GM12878 (cell line): Measurements from ENCODE around the gene ZIC1. TPM values are rescaled to one million over a fixed set of nuclear protein-coding genes. Genes with fewer than 3 reads are reported as not detected.

Experiments
- ATAC-seq: fragments of 200-7000 bp; cut with Tn5 transposase; 3 replicates; pipeline ENCODE4 v1.9.1; 2020; ENCODE audit warnings: mild to moderate bottlenecking, moderate library complexity
- BruUV-seq: library from RNA; stranded (reverse); fragments of 400-500 nt; replicated peaks from 2 replicates; lab custom pipeline; 2021; lab: Mats Ljungman, UMichigan
- CTCF ChIA-PET: fragments of 300-600 bp; sonication (Branson Sonifier 250); formaldehyde crosslinking; extraction: SDS; loops from one replicate; lab custom pipeline; 2021; ENCODE audit warnings: inconsistent platforms; lab: Yijun Ruan, JAX
- POLR2A ChIA-PET: fragments of 350-600 bp; formaldehyde crosslinking; extraction: SDS; loops from one replicate; lab custom pipeline; 2021; ENCODE audit warnings: inconsistent platforms; lab: Charles Lee
- RAD21 ChIA-PET: fragments of 300-600 bp; sonication (Branson Sonifier 250); formaldehyde crosslinking; loops from one replicate; lab custom pipeline; 2023; ENCODE audit warnings: antibody characterized with exemption; ENCODE audit not compliant: unreplicated experiment; lab: Charles Lee
- SMC1A ChIA-PET: fragments of 300-600 bp; sonication (Branson Sonifier 250); formaldehyde crosslinking; loops from one replicate; lab custom pipeline; 2023; ENCODE audit not compliant: unreplicated experiment, uncharacterized antibody; lab: Charles Lee
- DNase-seq: peaks from one replicate; pipeline ENCODE4 v3.0.0-alpha.2; 2011; ENCODE audit warnings: low read depth, low spot score
- FAIRE-seq: peaks from 3 replicates; lab custom pipeline; 2011; peaks lifted over from hg19 to GRCh38; lab: Jason Lieb, UNC
- H2AFZ ChIP-seq: 2 replicates; pipeline ENCODE4 v1.6.0; 2011; ENCODE audit warnings: low read depth, low read length, control low read depth; ENCODE audit not compliant: control insufficient read depth
- H3K27ac ChIP-seq: 2 replicates; pipeline ENCODE4 v1.5.1; 2011; ENCODE audit warnings: control low read depth; ENCODE audit not compliant: control insufficient read depth, insufficient read depth
- H3K27me3 ChIP-seq, 2 experiments: replicated peaks in 1 of 2; 2 replicates each; pipeline versions ENCODE4 v1.6.0 to v1.6.1; 2011; ENCODE audit warnings: low read length in 1 of 2; ENCODE audit not compliant: control insufficient read depth in 2 of 2, insufficient read depth in 2 of 2
- H3K36me3 ChIP-seq, 2 experiments: 2 replicates each; pipeline ENCODE4 v1.5.1; 2011; ENCODE audit warnings: low read length in 1 of 2; ENCODE audit not compliant: control insufficient read depth in 2 of 2, insufficient read depth in 2 of 2
- H3K4me1 ChIP-seq: 2 replicates; pipeline ENCODE4 v1.6.1; 2011; ENCODE audit warnings: mild to moderate bottlenecking, low read length, moderate library complexity, mixed read lengths; ENCODE audit not compliant: control insufficient read depth, insufficient read depth
- H3K4me2 ChIP-seq: 2 replicates; pipeline ENCODE4 v1.6.0; 2011; ENCODE audit warnings: control low read depth; ENCODE audit not compliant: control insufficient read depth, insufficient read depth
- H3K4me3 ChIP-seq: fragments of 200-600 bp; sonication (generic); 2 replicates; pipeline ENCODE4 v1.5.1; 2016
- H3K79me2 ChIP-seq: 2 replicates; pipeline ENCODE4 v1.6.0; 2011; ENCODE audit warnings: low read length; ENCODE audit not compliant: control insufficient read depth, insufficient read depth
- H3K9ac ChIP-seq: 2 replicates; pipeline ENCODE4 v1.8.0; 2011; ENCODE audit warnings: low read length, control low read depth, mixed read lengths; ENCODE audit not compliant: control insufficient read depth, insufficient read depth
- H3K9me3 ChIP-seq: replicated peaks from 3 replicates; pipeline ENCODE4 v1.5.1; 2011; ENCODE audit warnings: mild to moderate bottlenecking, low read length; ENCODE audit not compliant: control insufficient read depth, insufficient read depth
- H4K20me1 ChIP-seq: 2 replicates; pipeline ENCODE4 v1.6.0; 2011; ENCODE audit not compliant: control insufficient read depth, insufficient read depth
- ASH2L ChIP-seq: fragments of 300-600, 200-600 bp; sonication (generic); IDR thresholded peaks from 2 replicates; pipeline ENCODE4 v1.6.1; 2017; ENCODE audit warnings: low read depth, mild to moderate bottlenecking, borderline replicate concordance
- BCL11A ChIP-seq: IDR thresholded peaks from 2 replicates; pipeline ENCODE4 v1.6.1; 2011; ENCODE audit warnings: low read depth, low read length
- BCLAF1 ChIP-seq: fragments of 450-650 bp; IDR thresholded peaks from 2 replicates; pipeline ENCODE4 v1.6.1; 2017; ENCODE audit warnings: antibody characterized with exemption, mild to moderate bottlenecking, moderate library complexity
- CBFB ChIP-seq: IDR thresholded peaks from 2 replicates; pipeline ENCODE4 v1.6.1; 2016; ENCODE audit warnings: antibody characterized with exemption, low read depth
- EGR1 ChIP-seq, 2 experiments: IDR thresholded peaks; 1 replicate in 1 of 2; 2 replicates in 1 of 2; pipeline ENCODE4 v1.6.1; 2011 to 2012; ENCODE audit warnings: low read depth in 2 of 2, low read length in 2 of 2, borderline replicate concordance in 1 of 2, mild to moderate bottlenecking in 1 of 2, moderate library complexity in 1 of 2
- EZH2 ChIP-seq: IDR thresholded peaks from 2 replicates; pipeline ENCODE4 v1.6.1; 2012; ENCODE audit warnings: low read depth, mild to moderate bottlenecking, control low read depth, inconsistent platforms, low read length, borderline replicate concordance; ENCODE audit not compliant: control insufficient read depth
- IRF3 ChIP-seq: fragments of 450-650 bp; IDR thresholded peaks from 2 replicates; pipeline ENCODE4 v1.6.1; 2014; ENCODE audit warnings: mild to moderate bottlenecking
- LARP7 ChIP-seq: fragments of 450-650 bp; IDR thresholded peaks from 2 replicates; pipeline ENCODE4 v1.6.1; 2017; ENCODE audit warnings: mild to moderate bottlenecking
- MYB ChIP-seq: fragments of 150-350 bp; IDR thresholded peaks from 2 replicates; pipeline ENCODE4 v1.6.1; 2014; ENCODE audit warnings: mild to moderate bottlenecking, low read depth, low read length, borderline replicate concordance
- SIN3A ChIP-seq: IDR thresholded peaks from 2 replicates; pipeline ENCODE4 v1.6.1; 2012; ENCODE audit warnings: low read depth, low read length, improper control_type of control experiment
- SP1 ChIP-seq: IDR thresholded peaks from one replicate; pipeline ENCODE4 v1.6.1; 2011; ENCODE audit warnings: low read depth, low read length
- SUZ12 ChIP-seq: fragments of 200-600 bp; sonication (generic); IDR thresholded peaks from one replicate; pipeline ENCODE4 v1.6.1; 2018; ENCODE audit warnings: antibody characterized with exemption, mild to moderate bottlenecking; ENCODE audit not compliant: unreplicated experiment
- ZNF274 ChIP-seq: IDR thresholded peaks from one replicate; pipeline ENCODE4 v1.8.0; 2011; ENCODE audit not compliant: insufficient read length, insufficient read depth
- ZZZ3 ChIP-seq: IDR thresholded peaks from 2 replicates; pipeline ENCODE4 v1.6.1; 2011; ENCODE audit warnings: low read depth; ENCODE audit not compliant: control insufficient read depth, insufficient read length
- WGBS: methylation state at CpG from one replicate; pipeline ENCODE4 v1.1.6; 2016; ENCODE audit warnings: low lambda C conversion rate; ENCODE audit not compliant: insufficient replicate concordance, insufficient coverage; ENCODE audit errors: missing lambda C conversion rate; 5-methylcytosine and 5-hydroxymethylcytosine counted together
- in situ Hi-C: fragments of 300-500 bp; cut with MboI; formaldehyde crosslinking; loops from 9 replicates; pipeline ENCODE4 v1.14.3; 2018; ENCODE audit warnings: mixed read lengths
- intact Hi-C: fragments of 100-400 bp; cut with micrococcal nuclease; formaldehyde crosslinking; loops from one replicate; pipeline ENCODE4 v1.14.2; 2022; ENCODE audit not compliant: unreplicated experiment
- polyA plus RNA-seq, 11 experiments: library from polyadenylated mRNA; depleted of rRNA in 4 of 11; unstranded in 6 of 11; stranded (reverse) in 5 of 11; fragments of >200 nt; fragmentation: Nextera tagmentation in 4 of 11; fragmentation: Illumina TruSeq in 1 of 11; extraction: Ambion mirVana in 4 of 11; extraction: Trizol in 1 of 11; gene quantifications; 1 replicate in 1 of 11; 2 replicates in 10 of 11; pipeline versions ENCODE4 v1.2.1 to v1.2.3, GENCODE V29; 2011 to 2016; ENCODE audit warnings: inconsistent platforms in 2 of 11, missing spikeins in 2 of 11, low read depth in 1 of 11
- total RNA-seq, 4 experiments: library from RNA; depleted of rRNA in 3 of 4; stranded (reverse); fragments of >200 nt in 3 of 4; fragmentation: Illumina TruSeq in 1 of 4; extraction: Trizol in 1 of 4; gene quantifications; 2 replicates each; pipeline versions ENCODE4 v1.2.1 to v1.2.3, GENCODE V29; 2013 to 2021
- TF ChIP-seq, protein P1 (sequence below): IDR thresholded peaks from 2 replicates; pipeline ENCODE4 v1.6.1; 2012; ENCODE audit warnings: low read length, inconsistent platforms

ZIC1 gene
- total and polyA plus RNA-seq, 10 of the 15 experiments (the other 5 are each of a cell fraction or from before 2014, with no cell fraction given): not detected

- DNase-seq: no peak
- BruUV-seq: no TSS peak
- ChIA-PET SMC1A (no interaction called here), POLR2A (no interaction called here)
- no peak for ATAC-seq
- H3K4me2 ChIP-seq: no peak overlapping the region
- no peak for TF ChIP-seq IRF3
- no peak for TF ChIP-seq MYB
- TF ChIP-seq BCLAF1: no peak
- no peak for TF ChIP-seq ZZZ3
- no peak for TF ChIP-seq EZH2
- TF ChIP-seq, protein P1, sequence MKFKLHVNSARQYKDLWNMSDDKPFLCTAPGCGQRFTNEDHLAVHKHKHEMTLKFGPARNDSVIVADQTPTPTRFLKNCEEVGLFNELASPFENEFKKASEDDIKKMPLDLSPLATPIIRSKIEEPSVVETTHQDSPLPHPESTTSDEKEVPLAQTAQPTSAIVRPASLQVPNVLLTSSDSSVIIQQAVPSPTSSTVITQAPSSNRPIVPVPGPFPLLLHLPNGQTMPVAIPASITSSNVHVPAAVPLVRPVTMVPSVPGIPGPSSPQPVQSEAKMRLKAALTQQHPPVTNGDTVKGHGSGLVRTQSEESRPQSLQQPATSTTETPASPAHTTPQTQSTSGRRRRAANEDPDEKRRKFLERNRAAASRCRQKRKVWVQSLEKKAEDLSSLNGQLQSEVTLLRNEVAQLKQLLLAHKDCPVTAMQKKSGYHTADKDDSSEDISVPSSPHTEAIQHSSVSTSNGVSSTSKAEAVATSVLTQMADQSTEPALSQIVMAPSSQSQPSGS: no peak
- no peak for TF ChIP-seq CBFB
- no peak for TF ChIP-seq EGR1 (IDR thresholded peaks at IDR 0.05; ENCODE audit: borderline replicate concordance in 1 of 2, low read depth in 2 of 2, low read length in 2 of 2)
- no peak for TF ChIP-seq SIN3A
- no peak for TF ChIP-seq LARP7
- no peak for TF ChIP-seq ZNF274
- no peak for TF ChIP-seq SUZ12
- no peak for TF ChIP-seq ASH2L
- no peak for TF ChIP-seq BCL11A
- no peak for TF ChIP-seq SP1
- TF ChIP-seq, all 136 proteins: peak for 0
- Histone ChIP-seq H3K4me3 (no peak overlapping the region), H3K4me1 (no peaks in the 10 kb centered on the region), H3K79me2 (no peaks in the 10 kb centered on the region), H3K9ac (no peak overlapping the region), H2AFZ (no peak overlapping the region), H3K27me3 (no peaks in the 10 kb centered on the region), H4K20me1 (no peaks in the 10 kb centered on the region), H3K9me3 (no peaks in the 10 kb centered on the region), H3K27ac (no peak overlapping the region), H3K36me3 (no peaks in the 10 kb centered on the region)
- WGBS: 0% methylated on average over 1 of the region's 1 CpG
- in situ Hi-C loops (no loop called here), intact Hi-C loops (no loop called here)
- no peak for FAIRE-seq
- CTCF ChIA-PET: no interaction called here
- RAD21 ChIA-PET: no interaction called here
Observed at GRCh38 chr3:147462856-147463255, 53.7 kb downstream of the ZIC1 start.
